ENCODE data around the gene KSR1.

- TF ChIP-seq POLR2AphosphoS5 (IDR thresholded peaks at IDR 0.05; ENCODE audit: low read depth, low read length), result no peak
- TF ChIP-seq POLR2A (IDR thresholded peaks at IDR 0.05; ENCODE audit: low read depth, low read length), result no peak
These were observed 160.2 kb downstream of the KSR1 start for GRCh38 chr17:27616414-27616813.
